Choroid plexus epithelial cell (primary cell): ENCODE measurements around the gene ELL.

Experiments used
- DNase-seq: peaks from one replicate; pipeline ENCODE4 v3.0.0-alpha.2; 2010; ENCODE audit warnings: low read depth
- H3K4me3 ChIP-seq: 2 replicates; pipeline ENCODE4 v1.5.1; 2011; ENCODE audit warnings: low read depth, mild to moderate bottlenecking, control low read depth, low read length, moderate library complexity
- CTCF ChIP-seq: conservative IDR thresholded peaks from 2 replicates; pipeline ENCODE4 v1.5.1; 2011; ENCODE audit warnings: low read depth, mild to moderate bottlenecking, control low read depth, inconsistent platforms, low read length, moderate library complexity

Gene ELL

GRCh38 chr19:18504886-18505610, 16.8 kb downstream of the ELL start:
- no peak for TF ChIP-seq CTCF
- no peak overlapping the region for H3K4me3 ChIP-seq
- no peak for DNase-seq

GRCh38 chr19:18503971-18504885, 17.6 kb downstream of the ELL start:
- no peak overlapping the region for H3K4me3 ChIP-seq
- no peak for TF ChIP-seq CTCF
- no peak for DNase-seq

- TF ChIP-seq CTCF = no peak
- DNase-seq = no peak
- H3K4me3 ChIP-seq = no peak overlapping the region
Observed at GRCh38 chr19:18503337-18503970, 18.4 kb downstream of the ELL start.

- TF ChIP-seq CTCF = no peak
- DNase-seq = no peak
- H3K4me3 ChIP-seq = no peak overlapping the region
Observed at GRCh38 chr19:18502638-18503294, 19.1 kb downstream of the ELL start.

GRCh38 chr19:18502246-18502637, 19.6 kb downstream of the ELL start:
- TF ChIP-seq CTCF = no peak
- no peak for DNase-seq
- no peak overlapping the region for H3K4me3 ChIP-seq

GRCh38 chr19:18501832-18502231, 20.0 kb downstream of the ELL start:
- no peak for DNase-seq
- H3K4me3 ChIP-seq = no peak overlapping the region
- no peak for TF ChIP-seq CTCF
